GM23338 (cell line): ENCODE data around the gene PPP2R5C. TPM values are rescaled to one million over a fixed set of nuclear protein-coding genes. Genes with fewer than 3 reads are reported as not detected.
A peak's percentile ranks its signal among the peaks of the same experiment; 100 is the strongest.

ENCODE experiments used
- ATAC-seq: fragments of 200-7000 bp; cut with Tn5 transposase; 3 replicates; pipeline ENCODE4 v1.9.1; 2020
- DNase-seq: peaks from one replicate; pipeline ENCODE4 v3.0.0-alpha.2; 2015; ENCODE audit warnings: low spot score
- H2AFZ ChIP-seq: fragments of 200-600 bp; sonication (generic); 2 replicates; pipeline ENCODE4 v1.8.0; 2016; ENCODE audit warnings: antibody characterized with exemption, mild to moderate bottlenecking, moderate library complexity
- H3F3A ChIP-seq: fragments of 200-600 bp; sonication (generic); replicated peaks from 2 replicates; pipeline ENCODE4 v1.8.0; 2017; ENCODE audit warnings: antibody characterized with exemption, mixed run types, low read depth
- H3K27ac ChIP-seq: fragments of 200-600 bp; sonication (generic); 2 replicates; pipeline ENCODE4 v1.6.1; 2016; ENCODE audit warnings: low read depth
- H3K27me3 ChIP-seq: fragments of 200-600 bp; sonication (generic); 2 replicates; pipeline ENCODE4 v1.8.0; 2016; ENCODE audit warnings: mild to moderate bottlenecking, mixed run types, moderate library complexity; ENCODE audit not compliant: insufficient read depth
- H3K36me3 ChIP-seq: fragments of 200-600 bp; sonication (generic); 2 replicates; pipeline ENCODE4 v1.8.0; 2016; ENCODE audit warnings: mild to moderate bottlenecking; ENCODE audit not compliant: insufficient read depth
- H3K4me1 ChIP-seq: fragments of 200-600 bp; sonication (generic); 2 replicates; pipeline ENCODE4 v1.8.0; 2016; ENCODE audit warnings: mild to moderate bottlenecking, moderate library complexity; ENCODE audit not compliant: insufficient read depth
- H3K4me2 ChIP-seq: fragments of 200-600 bp; sonication (generic); 2 replicates; pipeline ENCODE4 v1.7.1; 2017; ENCODE audit warnings: mixed run types
- H3K4me3 ChIP-seq: fragments of 200-600 bp; sonication (generic); 2 replicates; pipeline ENCODE4 v1.6.1; 2016; ENCODE audit warnings: mixed run types
- H3K79me2 ChIP-seq: fragments of 200-600 bp; sonication (generic); replicated peaks from 2 replicates; pipeline ENCODE4 v1.8.0; 2017; ENCODE audit warnings: mild to moderate bottlenecking; ENCODE audit not compliant: insufficient read depth
- H3K9me2 ChIP-seq: fragments of 200-600 bp; sonication (generic); 2 replicates; pipeline ENCODE4 v1.8.0; 2017; ENCODE audit not compliant: insufficient read depth
- H4K20me1 ChIP-seq: fragments of 200-600 bp; sonication (generic); replicated peaks from 2 replicates; pipeline ENCODE4 v1.8.0; 2017; ENCODE audit warnings: mild to moderate bottlenecking; ENCODE audit not compliant: insufficient read depth
- H3K27ac Mint-ChIP-seq: 2 replicates; pipeline ENCODE4 v1.8.0; 2020; ENCODE audit warnings: inconsistent platforms, mild to moderate bottlenecking, moderate library complexity, mixed read lengths
- H3K27me3 Mint-ChIP-seq: 3 replicates; pipeline ENCODE4 v1.8.0; 2022; ENCODE audit warnings: low read depth, mild to moderate bottlenecking, moderate library complexity, mixed read lengths, inconsistent platforms; ENCODE audit not compliant: insufficient read depth, poor library complexity
- H3K36me3 Mint-ChIP-seq: 3 replicates; pipeline ENCODE4 v1.8.0; 2021; ENCODE audit warnings: low read depth, mild to moderate bottlenecking, inconsistent platforms, moderate library complexity, mixed read lengths
- H3K4me1 Mint-ChIP-seq: 3 replicates; pipeline ENCODE4 v1.8.0; 2020; ENCODE audit warnings: mild to moderate bottlenecking, inconsistent platforms, mixed read lengths
- H3K4me3 Mint-ChIP-seq: 3 replicates; pipeline ENCODE4 v1.8.0; 2021; ENCODE audit warnings: moderate library complexity, mild to moderate bottlenecking, inconsistent platforms, mixed read lengths
- H3K9me3 Mint-ChIP-seq: 3 replicates; pipeline ENCODE4 v1.8.0; 2020; ENCODE audit warnings: moderate library complexity, mild to moderate bottlenecking, inconsistent platforms, mixed read lengths
- CREB1 ChIP-seq: fragments of 250-450 bp; sonication (Bioruptor Pico); IDR thresholded peaks from 2 replicates; pipeline ENCODE4 v1.5.0; 2020; ENCODE audit warnings: low read depth, mild to moderate bottlenecking, moderate library complexity
- CTCF ChIP-seq, 2 experiments: fragments of 200-600 bp in 1 of 2; sonication (generic) in 1 of 2; conservative IDR thresholded peaks; 2 replicates each; pipeline versions ENCODE4 v1.5.1 to v1.6.1; 2016 to 2017; ENCODE audit warnings: antibody characterized with exemption in 2 of 2, low read depth in 2 of 2, mild to moderate bottlenecking in 2 of 2, moderate library complexity in 1 of 2
- ETS1 ChIP-seq: IDR thresholded peaks from 2 replicates; pipeline ENCODE4 v1.6.1; 2016; ENCODE audit warnings: antibody characterized with exemption
- EZH2 ChIP-seq: fragments of 200-600 bp; sonication (generic); IDR thresholded peaks from one replicate; pipeline ENCODE4 v1.8.0; 2017; ENCODE audit warnings: antibody characterized with exemption, mild to moderate bottlenecking, low read depth; ENCODE audit not compliant: unreplicated experiment
- EZH2phosphoT487 ChIP-seq: fragments of 200-600 bp; sonication (generic); IDR thresholded peaks from one replicate; pipeline ENCODE4 v1.8.1; 2018; ENCODE audit warnings: antibody characterized with exemption; ENCODE audit not compliant: unreplicated experiment
- JUNB ChIP-seq: IDR thresholded peaks from one replicate; pipeline ENCODE4 v1.6.1; 2016; ENCODE audit warnings: antibody characterized with exemption; ENCODE audit not compliant: unreplicated experiment
- NANOG ChIP-seq: IDR thresholded peaks from 2 replicates; pipeline ENCODE4 v1.6.1; 2016; ENCODE audit warnings: antibody characterized with exemption, borderline replicate concordance
- POLR2AphosphoS5 ChIP-seq: IDR thresholded peaks from 2 replicates; pipeline ENCODE4 v1.6.1; 2016; ENCODE audit warnings: antibody characterized with exemption, low read depth
- REST ChIP-seq: IDR thresholded peaks from one replicate; pipeline ENCODE4 v1.6.1; 2018; ENCODE audit warnings: antibody characterized with exemption; ENCODE audit not compliant: unreplicated experiment
- STAT1 ChIP-seq: IDR thresholded peaks from one replicate; pipeline ENCODE4 v1.6.1; 2016; ENCODE audit warnings: antibody characterized with exemption; ENCODE audit not compliant: unreplicated experiment
- ZNF114 ChIP-seq: fragments of 250-450 bp; sonication (Bioruptor Pico); IDR thresholded peaks from 2 replicates; pipeline ENCODE4 v1.5.0; 2020; ENCODE audit warnings: mild to moderate bottlenecking, moderate library complexity
- ZNF331 ChIP-seq: fragments of 250-450 bp; sonication (Bioruptor Pico); IDR thresholded peaks from 2 replicates; pipeline ENCODE4 v1.5.0; 2020; ENCODE audit warnings: low read depth, mild to moderate bottlenecking, moderate library complexity
- ZNF462 ChIP-seq: fragments of 250-450 bp; sonication (Bioruptor Pico); IDR thresholded peaks from 2 replicates; pipeline ENCODE4 v1.5.0; 2020; ENCODE audit warnings: mild to moderate bottlenecking, moderate library complexity
- polyA plus RNA-seq: library from polyadenylated mRNA; unstranded; fragments of >200 nt; fragmentation: Nextera tagmentation; extraction: Ambion mirVana; gene quantifications from 2 replicates; pipeline ENCODE4 v1.2.1, GENCODE V29; 2016
- total RNA-seq: library from RNA; depleted of rRNA; stranded (reverse); fragments of >200 nt; shearing (Covaris generic); gene quantifications from 2 replicates; pipeline ENCODE4 v1.2.3, GENCODE V29; 2014

PPP2R5C gene
- total and polyA plus RNA-seq, 2 experiments from 2014 or later = 75.4 to 79.7 TPM

GRCh38 chr14:101839661-101840060 is 78.2 kb downstream of the PPP2R5C start:
- Histone ChIP-seq H3K4me2 (no peak overlapping the region), H2AFZ (no peak overlapping the region), H3K79me2 (peaks cover 61% of the 10 kb centered on the region), H4K20me1 (peaks cover 45% of the 10 kb centered on the region), H3K27ac (no peak overlapping the region), H3K4me3 (no peak overlapping the region), H3K9me2 (no peaks in the 10 kb centered on the region), H3K4me1 (no peaks in the 10 kb centered on the region; the same call in 1 of the 2 replicates), H3K27me3 (no peaks in the 10 kb centered on the region), H3K36me3 (no peaks in the 10 kb centered on the region), H3F3A (no peaks in the 10 kb centered on the region)
- Mint-ChIP-seq H3K27ac (0 out of 2 replicates have a peak overlapping the region, but pooled peaks have one; percentile 77), H3K4me1 (peaks cover 20% of the 10 kb centered on the region), H3K4me3 (no peak overlapping the region), H3K36me3 (no peaks in the 10 kb centered on the region), H3K27me3 (peaks cover 6% of the 10 kb centered on the region), H3K9me3 (no peaks in the 10 kb centered on the region)
- no peak for ATAC-seq
- no peak for TF ChIP-seq ZNF462 (CRISPR knock-in tag)
- no peak for TF ChIP-seq EZH2phosphoT487
- TF ChIP-seq REST = no peak
- no peak for TF ChIP-seq STAT1
- TF ChIP-seq EZH2 = no peak
- no peak for TF ChIP-seq ETS1
- TF ChIP-seq CREB1 = no peak
- TF ChIP-seq CTCF (conservative IDR thresholded peaks at IDR 0.05; ENCODE audit: low read depth in 2 of 2) = no peak
- TF ChIP-seq JUNB = no peak
- TF ChIP-seq NANOG = no peak
- no peak for TF ChIP-seq POLR2AphosphoS5
- TF ChIP-seq ZNF331 (CRISPR knock-in tag) = no peak
- TF ChIP-seq ZNF114 (CRISPR knock-in tag) = no peak
- DNase-seq = no peak
